DOHH2 (cell line): Measurements from ENCODE around the gene CSF3.

Experiments
- H3F3A ChIP-seq: fragments of 200-600 bp; sonication (generic), shearing (Covaris generic); 2 replicates; pipeline ENCODE4 v1.6.0; 2016; ENCODE audit warnings: antibody characterized with exemption, mild to moderate bottlenecking; ENCODE audit not compliant: control insufficient read depth, insufficient read depth
- H3K27ac ChIP-seq: fragments of 200-600 bp; sonication (generic); 2 replicates; pipeline ENCODE4 v1.5.1; 2014; ENCODE audit warnings: low read depth, mild to moderate bottlenecking, low read length, moderate library complexity
- H3K27me3 ChIP-seq: fragments of 200-600 bp; sonication (generic); 2 replicates; pipeline ENCODE4 v1.6.1; 2014; ENCODE audit warnings: mild to moderate bottlenecking, low read length, mixed read lengths; ENCODE audit not compliant: control insufficient read depth
- H3K36me3 ChIP-seq: fragments of 200-600 bp; sonication (generic); 2 replicates; pipeline ENCODE4 v1.6.1; 2014; ENCODE audit warnings: mild to moderate bottlenecking, low read length, moderate library complexity, mixed read lengths; ENCODE audit not compliant: control insufficient read depth
- H3K4me1 ChIP-seq: fragments of 200-600 bp; sonication (generic); 2 replicates; pipeline ENCODE4 v1.6.1; 2014; ENCODE audit warnings: mild to moderate bottlenecking, low read length, mixed read lengths; ENCODE audit not compliant: control insufficient read depth
- H3K4me2 ChIP-seq: fragments of 200-600 bp; sonication (generic); 2 replicates; pipeline ENCODE4 v1.6.0; 2014; ENCODE audit warnings: mild to moderate bottlenecking, low read length, moderate library complexity
- H3K4me3 ChIP-seq: fragments of 200-600 bp; sonication (generic); 2 replicates; pipeline ENCODE4 v1.5.1; 2014; ENCODE audit warnings: mild to moderate bottlenecking, low read length, mixed read lengths
- H3K79me2 ChIP-seq: fragments of 200-600 bp; sonication (generic); 2 replicates; pipeline ENCODE4 v1.6.1; 2014; ENCODE audit warnings: mild to moderate bottlenecking, low read length, mixed read lengths; ENCODE audit not compliant: control insufficient read depth
- H3K9me2 ChIP-seq: fragments of 200-600 bp; sonication (generic); replicated peaks from 2 replicates; pipeline ENCODE4 v1.6.1; 2014; ENCODE audit warnings: mild to moderate bottlenecking, low read length, mixed read lengths; ENCODE audit not compliant: control insufficient read depth
- H3K9me3 ChIP-seq: fragments of 200-600 bp; sonication (generic); 2 replicates; pipeline ENCODE4 v1.6.1; 2014; ENCODE audit warnings: antibody characterized with exemption, low read length, mixed read lengths; ENCODE audit not compliant: control insufficient read depth, insufficient read depth
- H4K20me1 ChIP-seq: fragments of 200-600 bp; sonication (generic); 2 replicates; pipeline ENCODE4 v1.6.0; 2014; ENCODE audit warnings: low read depth, mild to moderate bottlenecking, antibody characterized with exemption, low read length, moderate library complexity; ENCODE audit not compliant: control insufficient read depth, insufficient read depth
- CTCF ChIP-seq: fragments of 200-600 bp; sonication (generic); IDR thresholded peaks from one replicate; pipeline ENCODE4 v1.5.1; 2014; ENCODE audit warnings: antibody characterized with exemption, mild to moderate bottlenecking, low read depth, low read length; ENCODE audit not compliant: poor library complexity, severe bottlenecking
- EZH2phosphoT487 ChIP-seq: fragments of 200-600 bp; sonication (generic); IDR thresholded peaks from 2 replicates; pipeline ENCODE4 v1.6.1; 2017; ENCODE audit warnings: borderline replicate concordance, mild to moderate bottlenecking, antibody characterized with exemption, low read length, moderate library complexity, mixed read lengths

CSF3 gene

GRCh38 chr17:40019140-40019991, 4.1 kb downstream of the CSF3 start:
- no peaks in the 10 kb centered on the region for H3K27me3 ChIP-seq
- H3K4me1 ChIP-seq, result peaks cover 5% of the 10 kb centered on the region
- no peak overlapping the region for H3K4me3 ChIP-seq
- H3K79me2 ChIP-seq, result no peaks in the 10 kb centered on the region
- no peaks in the 10 kb centered on the region for H3F3A ChIP-seq
- no peaks in the 10 kb centered on the region for H3K9me3 ChIP-seq
- H3K27ac ChIP-seq, result no peak overlapping the region
- H3K9me2 ChIP-seq, result no peaks in the 10 kb centered on the region
- TF ChIP-seq EZH2phosphoT487 (no peak), CTCF (no peak)
- no peak overlapping the region for H3K4me2 ChIP-seq
- no peaks in the 10 kb centered on the region for H4K20me1 ChIP-seq
- peaks cover 20% of the 10 kb centered on the region for H3K36me3 ChIP-seq

- Histone ChIP-seq H3K27me3 (no peaks in the 10 kb centered on the region), H3K9me3 (no peaks in the 10 kb centered on the region), H3K4me1 (peaks cover 3% of the 10 kb centered on the region), H3K36me3 (peaks cover 21% of the 10 kb centered on the region), H3F3A (no peaks in the 10 kb centered on the region), H3K79me2 (no peaks in the 10 kb centered on the region), H3K9me2 (no peaks in the 10 kb centered on the region), H3K27ac (no peak overlapping the region), H3K4me3 (no peak overlapping the region), H3K4me2 (no peak overlapping the region), H4K20me1 (no peaks in the 10 kb centered on the region)
- TF ChIP-seq EZH2phosphoT487 (no peak), CTCF (no peak)
Measured at GRCh38 chr17:40020146-40020545, 4.9 kb downstream of the CSF3 start.

GRCh38 chr17:40021451-40021971, 6.3 kb downstream of the CSF3 start:
- Histone ChIP-seq H4K20me1 (no peaks in the 10 kb centered on the region), H3K27ac (no peak overlapping the region), H3K9me2 (no peaks in the 10 kb centered on the region), H3K4me3 (no peak overlapping the region), H3K36me3 (peaks cover 35% of the 10 kb centered on the region), H3K9me3 (no peaks in the 10 kb centered on the region), H3K79me2 (no peaks in the 10 kb centered on the region), H3K4me1 (no peaks in the 10 kb centered on the region), H3K4me2 (no peak overlapping the region), H3F3A (no peaks in the 10 kb centered on the region), H3K27me3 (no peaks in the 10 kb centered on the region)
- no peak for TF ChIP-seq EZH2phosphoT487

GRCh38 chr17:40022497-40022896, 7.3 kb downstream of the CSF3 start:
- Histone ChIP-seq H3K27me3 (no peaks in the 10 kb centered on the region), H3K27ac (no peak overlapping the region), H3K36me3 (peaks cover 38% of the 10 kb centered on the region), H3K9me2 (no peaks in the 10 kb centered on the region), H3K4me2 (no peak overlapping the region), H3K79me2 (no peaks in the 10 kb centered on the region), H3K4me1 (no peaks in the 10 kb centered on the region), H3K9me3 (no peaks in the 10 kb centered on the region), H4K20me1 (no peaks in the 10 kb centered on the region), H3F3A (no peaks in the 10 kb centered on the region), H3K4me3 (no peak overlapping the region)
- TF ChIP-seq EZH2phosphoT487, result no peak
- TF ChIP-seq CTCF, result no peak
